NCI-H1105 (cell line): ENCODE results near the gene RAB40C.

Experiments
- DNase-seq: peaks from one replicate; lab custom pipeline; 2025; lab: John Stamatoyannopoulos, UW

RAB40C gene

DNA sequence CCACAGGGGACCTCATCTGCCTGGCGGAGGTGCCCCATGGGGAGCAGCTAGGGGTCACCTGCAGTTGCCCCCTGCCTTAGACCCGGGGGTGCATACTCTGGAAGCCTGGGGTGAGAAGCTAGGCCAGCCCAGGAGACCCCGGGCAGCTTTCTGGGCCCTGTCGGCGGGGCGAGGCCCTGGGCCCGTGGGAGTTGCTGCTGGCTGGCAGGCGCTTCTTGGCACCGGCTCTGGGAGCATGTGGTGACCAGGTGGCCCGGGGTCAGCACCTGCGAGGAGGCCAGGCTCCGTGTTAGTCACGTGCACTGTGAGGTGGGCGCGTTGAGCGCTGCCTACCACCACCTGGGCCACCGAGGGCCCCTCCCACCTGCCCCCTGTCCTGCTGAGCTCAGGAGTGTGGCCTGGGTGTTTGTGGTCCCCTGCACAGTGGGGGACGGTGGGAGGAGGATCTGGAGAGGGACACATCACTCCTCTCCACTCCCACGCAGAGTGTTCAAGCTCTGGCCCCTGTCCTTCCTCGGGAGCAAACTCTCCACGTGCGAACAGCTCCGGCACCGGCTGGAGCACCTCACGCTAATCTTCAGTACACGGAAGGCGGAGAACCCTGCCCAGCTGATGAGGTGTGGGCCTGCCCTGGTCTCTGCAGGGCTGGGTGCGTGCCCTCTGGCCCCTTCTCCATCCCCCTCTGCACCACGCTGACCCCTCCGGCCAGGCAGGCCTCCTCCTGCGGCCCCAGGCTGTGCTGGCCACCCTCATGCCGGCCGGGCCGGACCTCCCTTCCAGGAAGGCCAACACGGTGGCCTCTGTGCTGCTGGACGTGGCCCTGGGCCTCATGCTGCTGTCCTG lies 14.3 kb upstream of the RAB40C start:
- no peak for DNase-seq

GRCh38 chr16:576197-576822 lies 13.6 kb upstream of the RAB40C start:
- no peak for DNase-seq

DNA sequence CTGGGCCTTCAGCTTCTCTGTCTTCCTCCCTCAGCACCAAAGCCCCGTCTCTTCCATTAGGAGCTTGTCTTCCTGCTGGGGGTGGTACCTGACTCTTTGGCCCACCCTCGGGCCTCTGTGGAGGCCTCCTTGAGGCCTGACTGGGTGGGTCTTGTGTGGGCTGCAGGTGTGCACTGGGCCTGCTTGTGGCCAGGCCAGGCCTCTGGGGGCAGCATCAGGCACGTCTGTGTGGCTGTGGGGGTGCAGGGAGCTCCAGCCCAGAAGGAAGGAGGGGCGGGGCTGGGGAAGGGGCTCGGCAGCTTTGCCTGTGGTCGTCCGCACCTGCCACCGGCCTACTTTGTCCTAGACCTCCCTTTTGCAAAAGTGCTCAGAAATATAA lies 13.1 kb upstream of the RAB40C start:
- no peak for DNase-seq

GRCh38 chr16:577796-578195 lies 12.1 kb upstream of the RAB40C start:
- DNase-seq, result no peak

DNA sequence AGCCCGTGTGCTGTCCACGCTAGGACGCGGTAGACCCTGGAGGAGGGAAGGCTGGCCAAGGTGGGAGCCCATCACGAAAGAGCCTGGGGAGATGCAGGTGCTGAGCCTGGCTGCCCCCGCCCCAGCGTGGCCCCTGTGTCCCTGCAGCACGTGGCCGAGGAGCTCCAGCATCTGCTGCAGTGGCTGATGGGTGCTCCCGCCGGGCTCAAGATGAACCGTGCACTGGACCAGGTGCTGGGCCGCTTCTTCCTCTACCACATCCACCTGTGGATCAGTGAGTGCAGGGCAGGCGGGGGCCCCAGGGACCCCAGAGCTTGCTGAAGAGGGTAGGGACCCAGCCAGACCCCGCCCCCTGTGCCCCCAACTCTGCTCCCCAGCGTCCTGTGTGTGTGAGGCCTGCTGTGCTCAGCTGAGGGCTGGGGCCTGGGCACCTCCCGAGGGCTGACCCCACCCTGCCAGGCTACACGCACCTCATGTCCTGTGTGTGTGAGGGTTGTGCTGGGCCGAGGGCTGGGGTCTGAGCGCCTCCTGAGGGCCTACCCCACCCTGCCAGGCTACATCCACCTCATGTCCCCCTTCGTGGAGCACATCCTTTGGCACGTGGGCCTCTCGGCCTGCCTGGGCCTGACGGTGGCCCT lies 11.5 kb upstream of the RAB40C start:
- no peak for DNase-seq

- no peak for DNase-seq
Observed at GRCh38 chr16:578870-579405, 10.9 kb upstream of the RAB40C start.

DNA sequence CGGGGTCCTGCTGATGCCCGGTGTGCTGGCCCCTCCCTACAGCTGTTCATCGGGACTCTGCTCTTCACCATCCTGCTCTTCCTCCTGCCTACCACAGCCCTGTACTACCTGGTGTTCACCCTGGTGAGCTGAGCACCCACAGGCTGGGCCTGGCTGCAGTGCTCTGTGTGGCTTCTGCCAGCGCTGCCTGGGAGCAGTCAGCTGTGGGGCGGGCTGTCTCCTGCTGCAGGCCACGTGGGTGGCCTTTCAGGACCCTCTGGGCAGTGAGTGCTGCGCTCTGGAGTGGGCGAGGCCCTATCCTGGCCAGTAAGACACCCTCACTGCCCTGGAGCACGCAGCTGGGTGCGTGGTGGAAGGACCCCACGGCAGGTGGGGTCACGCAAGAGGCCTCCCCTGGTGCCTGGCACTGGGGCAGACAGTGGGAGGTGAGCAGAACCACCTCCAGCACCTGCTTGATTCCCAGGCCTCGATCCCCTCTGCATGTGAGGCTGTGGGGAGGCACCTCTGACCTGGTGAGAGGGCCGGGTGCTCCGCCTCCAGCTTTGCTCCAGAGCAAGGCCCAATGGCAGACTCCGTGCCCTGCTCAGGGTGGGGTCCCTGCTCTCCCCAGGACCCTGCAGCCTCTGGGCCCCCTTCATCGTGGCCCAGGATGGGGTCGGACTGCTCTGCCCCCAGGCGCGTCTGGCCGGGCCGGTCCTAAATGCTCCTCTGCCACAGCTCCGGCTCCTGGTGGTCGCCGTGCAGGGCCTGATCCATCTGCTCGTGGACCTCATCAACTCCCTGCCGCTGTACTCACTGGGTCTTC lies 9.5 kb upstream of the RAB40C start:
- no peak for DNase-seq

DNA sequence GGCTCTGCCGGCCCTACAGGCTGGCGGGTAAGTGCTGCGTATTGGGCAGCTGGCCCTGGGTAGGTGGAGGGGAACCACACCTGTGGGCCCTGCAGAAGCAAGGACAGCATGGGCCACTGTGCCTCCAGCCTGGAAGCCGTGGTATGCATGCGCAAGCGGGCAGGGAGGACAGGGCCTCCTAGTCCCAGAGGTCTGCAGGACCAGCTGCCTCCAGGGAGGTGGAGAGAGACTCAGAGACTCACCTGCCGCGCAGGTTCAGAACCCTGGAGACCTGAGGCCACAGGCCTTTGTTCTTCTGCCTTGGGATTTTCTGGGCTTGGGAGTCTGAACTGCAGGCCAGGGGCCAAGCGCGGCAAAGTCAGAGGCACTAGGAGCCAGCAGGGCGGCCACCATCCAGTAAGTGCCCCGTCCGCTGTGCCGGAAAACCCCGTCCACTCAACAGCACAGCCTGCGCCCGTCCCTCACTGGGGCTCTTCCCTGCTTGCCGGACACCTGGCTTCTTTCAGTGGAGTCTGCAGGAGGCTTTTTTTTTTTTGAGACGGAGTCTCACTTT lies 8.8 kb upstream of the RAB40C start:
- DNase-seq, result no peak

DNA sequence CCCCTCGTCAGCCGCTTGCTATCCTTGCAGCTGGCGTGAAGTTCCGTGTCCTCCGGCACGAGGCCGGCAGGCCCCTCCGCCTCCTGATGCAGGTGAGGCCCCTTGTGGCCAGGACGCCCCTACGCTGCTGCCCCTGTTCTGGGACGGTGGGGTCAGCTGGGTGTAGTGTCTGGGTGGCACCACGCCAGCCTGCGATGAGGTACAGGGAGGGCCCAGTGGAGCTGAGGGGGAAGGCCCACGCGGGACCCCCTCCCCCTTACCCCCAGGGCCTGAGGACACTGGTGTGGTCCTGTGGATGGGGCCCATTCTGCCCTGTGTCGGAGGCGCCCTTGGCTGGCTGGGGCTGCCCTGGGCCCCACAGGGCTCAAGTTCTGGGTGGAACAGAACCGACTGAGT lies 7.7 kb upstream of the RAB40C start:
- DNase-seq, result no peak

GRCh38 chr16:582614-583331 lies 7.1 kb upstream of the RAB40C start:
- DNase-seq, result no peak

- no peak for DNase-seq
Observed at GRCh38 chr16:583470-583814, 6.4 kb upstream of the RAB40C start.

GRCh38 chr16:583815-584591 lies 5.9 kb upstream of the RAB40C start:
- DNase-seq, result peak; percentile 32

GRCh38 chr16:585351-585750 lies 4.5 kb upstream of the RAB40C start:
- DNase-seq, result no peak

DNA sequence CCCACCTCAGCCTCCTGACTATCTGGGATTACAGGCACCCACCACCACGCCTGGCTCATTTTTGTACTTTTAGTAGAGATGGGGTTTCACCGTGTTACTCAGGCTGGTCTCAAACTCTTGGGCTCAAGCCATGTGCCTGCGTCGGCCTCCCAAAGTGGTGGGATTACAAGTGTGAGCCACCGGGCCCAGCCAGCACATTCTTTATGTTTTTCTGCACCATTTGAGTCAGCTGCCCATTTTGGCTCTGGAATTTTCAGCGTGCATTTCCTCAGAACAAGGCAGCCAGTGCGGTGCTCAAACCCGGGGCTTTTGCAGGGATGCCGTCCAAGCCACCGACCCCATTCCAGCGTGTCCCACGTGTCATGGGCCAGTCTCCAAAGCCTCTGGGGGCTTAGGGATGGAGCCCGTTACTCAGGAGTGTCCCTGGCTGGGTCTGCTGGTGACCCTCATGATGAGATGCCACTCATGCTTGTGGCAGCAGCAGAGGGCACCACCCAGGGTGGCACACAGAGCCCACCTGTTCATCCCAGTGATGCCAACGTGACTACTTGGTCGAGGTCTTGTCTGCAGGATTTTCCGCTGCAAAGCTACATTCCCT lies 3.7 kb upstream of the RAB40C start:
- no peak for DNase-seq

DNA sequence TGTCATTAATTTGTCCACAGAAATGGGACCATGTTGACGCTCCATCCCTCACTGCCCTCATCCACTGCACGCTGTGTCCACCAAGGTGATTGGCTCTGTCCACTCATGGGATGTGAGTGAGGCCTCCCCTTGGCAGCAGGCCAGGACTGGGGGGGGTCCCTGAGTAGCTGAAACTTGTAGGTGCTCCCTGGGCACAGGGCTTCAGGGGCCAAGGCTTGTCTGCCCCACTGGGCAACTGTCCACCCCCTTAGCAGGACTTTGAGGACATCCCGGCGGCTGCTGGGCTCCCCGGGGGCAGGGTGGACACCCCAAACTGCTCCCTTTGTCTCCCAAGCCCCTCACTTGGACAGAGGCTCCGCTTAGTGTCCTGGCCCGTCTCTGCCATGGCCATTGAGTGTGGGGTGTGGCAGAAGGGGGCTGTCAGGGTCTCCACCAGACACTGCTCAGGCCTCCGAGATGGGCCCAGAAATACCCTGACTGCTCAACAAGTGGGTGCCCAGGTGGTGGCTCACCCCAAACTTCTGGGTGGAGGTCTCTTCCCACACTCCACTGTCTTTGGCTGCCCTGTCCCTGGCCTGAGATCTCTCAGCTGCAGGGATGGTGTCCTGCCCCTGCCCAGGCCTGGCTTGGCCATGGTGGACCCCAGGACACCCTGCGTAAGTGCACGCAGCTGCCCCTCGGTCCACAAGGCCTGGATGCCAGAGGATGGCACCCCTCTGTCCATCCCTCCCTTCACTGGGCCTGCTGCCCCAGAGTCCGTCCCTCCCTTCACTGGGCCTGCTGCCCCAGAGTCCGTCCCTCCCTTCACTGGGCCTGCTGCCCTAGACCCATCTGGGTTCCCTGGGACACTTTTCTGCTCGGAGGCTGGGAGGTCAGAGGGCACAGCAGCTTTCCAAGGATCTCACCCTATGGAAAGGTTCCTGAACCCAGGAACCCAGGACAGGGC lies 2.9 kb upstream of the RAB40C start:
- DNase-seq, result no peak

GRCh38 chr16:588639-588888 lies 1.3 kb upstream of the RAB40C start:
- no peak for DNase-seq

- DNase-seq, result peak; percentile 77
Observed at GRCh38 chr16:588889-589657, 793 bp upstream of the RAB40C start.

GRCh38 chr16:590188-590814 lies 435 bp downstream of the RAB40C start:
- no peak for DNase-seq
